Measurements from ENCODE around the gene EFHC1.

DNA sequence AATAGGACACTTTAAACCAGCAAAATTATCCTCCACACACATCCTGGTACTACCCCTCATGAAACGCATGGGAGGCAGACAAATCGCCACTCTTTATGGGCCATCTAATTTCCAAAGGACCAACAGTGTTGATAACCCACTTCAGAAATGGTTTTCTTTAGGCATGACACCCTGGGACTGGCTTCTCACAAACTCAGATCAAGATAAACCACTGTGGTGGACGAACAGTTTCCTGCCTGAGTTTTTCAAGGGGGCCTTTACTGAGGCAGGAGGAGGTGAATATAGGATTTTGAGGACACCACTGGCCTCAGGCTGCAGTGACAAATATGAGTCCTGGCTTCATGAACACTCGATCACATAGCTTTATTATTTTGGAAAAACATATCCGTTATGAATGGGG lies 130.7 kb downstream of the EFHC1 start:
- TF ChIP-seq CTCF (IDR thresholded peaks at IDR 0.05; ENCODE audit: low read depth, low read length) (no peak), MYC (IDR thresholded peaks at IDR 0.05; ENCODE audit: low read depth, low read length) (no peak), POLR2A (IDR thresholded peaks at IDR 0.05; ENCODE audit: extremely low read depth, insufficient read length) (no peak)

All from NB4 (cell line).